Lung (tissue), 12 donors: ENCODE measurements around the gene ELL. TPM values are rescaled to one million over a fixed set of nuclear protein-coding genes. Genes with fewer than 3 reads are reported as not detected.

Experiments used
- ATAC-seq: fragments of 200-7000 bp; cut with Tn5 transposase; one replicate; pipeline ENCODE4 v1.9.1; 2020; ENCODE audit warnings: moderate number of reproducible peaks; ENCODE audit not compliant: insufficient read depth, low FRiP score
- DNase-seq, 3 donors: peaks; one replicate each; pipeline ENCODE4 v3.0.0-alpha.2; 2013 to 2017
- H3K27ac ChIP-seq, 2 donors: one replicate each; pipeline ENCODE4 v1.5.1; 2013; ENCODE audit warnings: mild to moderate bottlenecking in 2 of 2, moderate library complexity in 2 of 2, control low read depth in 1 of 2, inconsistent platforms in 1 of 2, low read depth in 1 of 2, low read length in 1 of 2
- H3K27me3 ChIP-seq, 3 donors: one replicate each; pipeline ENCODE4 v1.5.1; 2013; ENCODE audit warnings: low read length in 2 of 3; ENCODE audit not compliant: control insufficient read depth in 3 of 3, insufficient read depth in 3 of 3
- H3K36me3 ChIP-seq, 4 donors: one replicate each; pipeline ENCODE4 v1.5.1; 2013; ENCODE audit warnings: low read length in 4 of 4, mild to moderate bottlenecking in 1 of 4, moderate library complexity in 1 of 4; ENCODE audit not compliant: control insufficient read depth in 4 of 4, insufficient read depth in 4 of 4
- H3K4me1 ChIP-seq, 5 donors: one replicate each; pipeline ENCODE4 v1.5.1; 2013; ENCODE audit warnings: low read length in 5 of 5, mild to moderate bottlenecking in 2 of 5, moderate library complexity in 1 of 5; ENCODE audit not compliant: control insufficient read depth in 5 of 5, insufficient read depth in 5 of 5
- H3K4me3 ChIP-seq: one replicate; pipeline ENCODE4 v1.5.1; 2013; ENCODE audit warnings: mild to moderate bottlenecking, control low read depth, moderate library complexity
- H3K9ac ChIP-seq, 2 donors: one replicate each; pipeline ENCODE4 v1.5.1; 2013; ENCODE audit warnings: low read length in 2 of 2, control low read depth in 1 of 2; ENCODE audit not compliant: insufficient read depth in 1 of 2
- H3K9me3 ChIP-seq, 4 donors: one replicate each; pipeline ENCODE4 v1.5.1; 2013; ENCODE audit warnings: low read length in 3 of 4, mild to moderate bottlenecking in 1 of 4, moderate library complexity in 1 of 4; ENCODE audit not compliant: control insufficient read depth in 4 of 4, insufficient read depth in 3 of 4
- WGBS, 2 donors: extraction: QIAGEN DNeasy Blood & Tissue Kit; methylation state at CpG; one replicate each; pipeline ENCODE4 v1.1.7; 2013; 5-methylcytosine and 5-hydroxymethylcytosine counted together
- polyA plus RNA-seq, 2 donors: library from polyadenylated mRNA; stranded (reverse); fragments of 200-250 nt; gene quantifications; one replicate each; pipeline ENCODE4 v1.2.1, GENCODE V29; 2013
- total RNA-seq, 2 donors: library from RNA; depleted of rRNA in 1 of 2; stranded (reverse); fragments of >200 nt in 1 of 2; gene quantifications; one replicate each; pipeline ENCODE4 v1.2.1, GENCODE V29; 2014 to 2021
- TF ChIP-seq, protein P1 (sequence below): IDR thresholded peaks from 2 replicates; pipeline ENCODE4 v1.5.1; 2012; ENCODE audit warnings: mild to moderate bottlenecking; ENCODE audit errors: control extremely low read depth, extremely low read depth
- donor health status: control.
- donor health status: control.
- donor health status: Bipolar disorder and iron deficiency.
- donor health status: healthy.
- donor health status: DM: yes; HTN: yes; CAD: no.

Gene ELL
- total and polyA plus RNA-seq, 4 donors: 9.3 to 26.8 (median 20.7) TPM

GRCh38 chr19:18507021-18507726 is 14.7 kb downstream of the ELL start:
- no peak for ATAC-seq
- 50 to 53% methylated on average over 9 of the region's 9 CpGs for WGBS, 2 donors
- Histone ChIP-seq H3K36me3 (no peaks in the 10 kb centered on the region), H3K27ac (peak overlapping the region; percentile 48 to 60), H3K9me3 (no peaks in the 10 kb centered on the region), H3K9ac (no peak overlapping the region), H3K4me3 (no peak overlapping the region), H3K4me1 (peaks cover 5 to 60% (median 20%) of the 10 kb centered on the region in 5 donors), H3K27me3 (no peaks in the 10 kb centered on the region)
- TF ChIP-seq, protein P1, sequence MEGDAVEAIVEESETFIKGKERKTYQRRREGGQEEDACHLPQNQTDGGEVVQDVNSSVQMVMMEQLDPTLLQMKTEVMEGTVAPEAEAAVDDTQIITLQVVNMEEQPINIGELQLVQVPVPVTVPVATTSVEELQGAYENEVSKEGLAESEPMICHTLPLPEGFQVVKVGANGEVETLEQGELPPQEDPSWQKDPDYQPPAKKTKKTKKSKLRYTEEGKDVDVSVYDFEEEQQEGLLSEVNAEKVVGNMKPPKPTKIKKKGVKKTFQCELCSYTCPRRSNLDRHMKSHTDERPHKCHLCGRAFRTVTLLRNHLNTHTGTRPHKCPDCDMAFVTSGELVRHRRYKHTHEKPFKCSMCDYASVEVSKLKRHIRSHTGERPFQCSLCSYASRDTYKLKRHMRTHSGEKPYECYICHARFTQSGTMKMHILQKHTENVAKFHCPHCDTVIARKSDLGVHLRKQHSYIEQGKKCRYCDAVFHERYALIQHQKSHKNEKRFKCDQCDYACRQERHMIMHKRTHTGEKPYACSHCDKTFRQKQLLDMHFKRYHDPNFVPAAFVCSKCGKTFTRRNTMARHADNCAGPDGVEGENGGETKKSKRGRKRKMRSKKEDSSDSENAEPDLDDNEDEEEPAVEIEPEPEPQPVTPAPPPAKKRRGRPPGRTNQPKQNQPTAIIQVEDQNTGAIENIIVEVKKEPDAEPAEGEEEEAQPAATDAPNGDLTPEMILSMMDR: no peak
- no peak for DNase-seq

DNA sequence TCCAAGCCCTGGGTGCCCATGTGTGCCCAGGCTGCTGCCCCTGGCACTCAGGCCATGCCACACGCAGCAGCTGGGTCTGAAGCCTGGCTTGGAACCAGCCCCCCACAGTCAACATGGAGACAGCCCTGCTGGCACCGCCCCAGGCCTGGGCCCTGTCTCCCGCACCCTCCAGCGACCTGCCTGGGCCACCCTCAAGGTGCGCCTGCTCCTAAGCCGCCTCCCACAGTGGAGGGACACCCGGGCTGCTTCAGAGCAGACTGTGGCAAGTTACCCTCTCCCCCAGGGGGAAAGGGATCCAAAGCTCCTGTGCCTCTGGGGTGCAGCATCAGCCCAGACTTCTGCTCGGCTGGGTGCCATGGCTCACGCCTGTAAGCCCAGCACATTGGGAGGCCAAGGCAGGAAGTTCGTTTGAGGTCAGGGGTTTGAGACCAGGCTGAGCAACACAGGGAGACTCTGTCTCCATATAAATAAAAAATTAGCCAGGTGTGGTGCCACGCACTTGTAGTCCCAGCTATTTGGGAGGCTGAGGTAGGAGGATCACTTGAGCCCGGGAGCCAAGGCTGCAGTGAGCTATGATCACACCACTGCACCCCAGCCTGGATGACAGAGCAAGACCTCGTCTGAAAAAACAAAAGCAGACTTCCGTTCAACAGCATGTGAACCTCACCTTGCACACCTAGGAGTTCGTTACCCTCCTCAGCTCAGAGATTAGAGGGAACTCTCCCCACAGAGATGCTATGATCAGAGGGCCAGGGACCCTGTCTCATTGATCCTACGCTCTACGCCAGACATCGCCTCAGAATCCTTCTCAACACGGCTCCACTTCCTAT is 15.6 kb downstream of the ELL start:
- Histone ChIP-seq H3K4me1 (peaks cover 5 to 68% (median 20%) of the 10 kb centered on the region in 5 donors), H3K36me3 (no peaks in the 10 kb centered on the region), H3K9ac (no peak overlapping the region), H3K4me3 (no peak overlapping the region), H3K27ac (peak overlapping the region; percentile 59 to 60), H3K9me3 (no peaks in the 10 kb centered on the region), H3K27me3 (no peaks in the 10 kb centered on the region)
- 70% methylated on average over 18 to 19 of the region's 19 CpGs for WGBS, 2 donors
- no peak for ATAC-seq
- no peak for DNase-seq
- TF ChIP-seq, protein P1: no peak

DNA sequence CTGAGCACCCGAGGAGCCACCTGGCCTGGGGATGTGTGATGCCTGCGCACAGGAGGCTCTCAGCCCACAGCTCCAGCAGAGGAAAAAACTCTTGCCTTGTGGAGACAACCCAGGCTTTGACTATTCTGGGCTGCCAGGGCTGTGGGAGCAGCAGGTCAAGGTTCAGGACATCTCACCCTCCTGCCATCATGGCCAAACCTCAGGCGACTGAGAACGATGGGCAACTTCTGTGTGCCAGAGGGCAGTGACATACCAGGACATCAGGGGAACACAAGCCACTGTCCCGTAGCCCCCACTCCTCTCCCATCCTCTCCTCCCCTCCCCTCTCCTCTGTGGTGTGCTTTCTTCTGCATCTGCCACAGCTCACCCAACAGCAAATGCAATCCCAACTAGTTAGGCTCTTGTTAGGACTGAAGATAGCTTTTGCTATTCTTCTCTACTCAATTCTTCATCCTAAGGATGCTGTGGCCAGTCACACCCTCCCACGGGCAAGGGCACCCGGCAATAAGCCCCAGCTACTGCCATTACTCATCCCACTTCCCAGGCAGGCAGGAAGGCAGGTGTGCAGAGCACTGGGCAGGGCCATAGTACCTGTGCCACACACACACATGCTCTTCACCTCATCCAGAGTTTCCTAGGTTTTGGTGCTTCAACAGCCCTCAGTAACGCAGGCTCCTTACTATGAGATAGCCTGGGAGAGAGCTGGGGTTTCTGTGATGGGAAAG is 16.8 kb downstream of the ELL start:
- Histone ChIP-seq H3K4me1 (peaks cover 5 to 77% (median 20%) of the 10 kb centered on the region in 5 donors), H3K9ac (no peak overlapping the region), H3K27me3 (no peaks in the 10 kb centered on the region), H3K27ac (no peak overlapping the region), H3K4me3 (no peak overlapping the region), H3K36me3 (no peaks in the 10 kb centered on the region), H3K9me3 (no peaks in the 10 kb centered on the region)
- DNase-seq (no peak), ATAC-seq (no peak)
- WGBS, 2 donors: 74 to 82% methylated on average over 8 of the region's 8 CpGs
- TF ChIP-seq, protein P1: no peak
